H9 (cell line): ENCODE data around the gene VKORC1. TPM values are rescaled to one million over a fixed set of nuclear protein-coding genes. Genes with fewer than 3 reads are reported as not detected.

Experiments used
- DNase-seq: peaks from one replicate; pipeline ENCODE4 v3.0.0-alpha.2; 2017
- H2AFZ ChIP-seq: one replicate; pipeline ENCODE4 v1.6.1; 2013; ENCODE audit warnings: mild to moderate bottlenecking, low read length, control low read depth, moderate library complexity
- H2AK5ac ChIP-seq: 2 replicates; pipeline ENCODE4 v1.6.1; 2013; ENCODE audit warnings: low read length, control low read depth, mixed read lengths; ENCODE audit not compliant: insufficient read length
- H2BK120ac ChIP-seq: one replicate; pipeline ENCODE4 v1.6.1; 2013; ENCODE audit warnings: low read depth, mild to moderate bottlenecking, low read length, control low read depth, inconsistent platforms; ENCODE audit not compliant: poor library complexity, severe bottlenecking
- H2BK12ac ChIP-seq: 2 replicates; pipeline ENCODE4 v1.6.1; 2013; ENCODE audit warnings: low read length, control low read depth, mixed read lengths, low read depth; ENCODE audit not compliant: insufficient read length
- H2BK15ac ChIP-seq: 2 replicates; pipeline ENCODE4 v1.6.1; 2013; ENCODE audit warnings: low read depth, low read length, control low read depth
- H2BK20ac ChIP-seq: one replicate; pipeline ENCODE4 v1.6.1; 2013; ENCODE audit warnings: low read depth, mild to moderate bottlenecking, low read length, control low read depth, inconsistent platforms; ENCODE audit not compliant: poor library complexity, severe bottlenecking
- H2BK5ac ChIP-seq: 2 replicates; pipeline ENCODE4 v1.6.1; 2013; ENCODE audit warnings: low read length, control low read depth, mixed read lengths; ENCODE audit not compliant: insufficient read length
- H3K14ac ChIP-seq: 2 replicates; pipeline ENCODE4 v1.6.1; 2013; ENCODE audit warnings: low read length, control low read depth; ENCODE audit not compliant: insufficient read depth
- H3K18ac ChIP-seq: 2 replicates; pipeline ENCODE4 v1.6.1; 2013; ENCODE audit warnings: low read depth, mild to moderate bottlenecking, mixed read lengths, low read length, control low read depth; ENCODE audit not compliant: insufficient read length
- H3K23ac ChIP-seq: 2 replicates; pipeline ENCODE4 v1.6.1; 2013; ENCODE audit warnings: low read length, control low read depth, mixed read lengths, low read depth; ENCODE audit not compliant: insufficient read length
- H3K23me2 ChIP-seq: 2 replicates; pipeline ENCODE4 v1.6.1; 2013; ENCODE audit warnings: low read depth, mild to moderate bottlenecking, mixed read lengths, low read length, control low read depth; ENCODE audit not compliant: insufficient read length, poor library complexity, severe bottlenecking
- H3K27ac ChIP-seq: 2 replicates; pipeline ENCODE4 v1.5.1; 2013; ENCODE audit warnings: low read length, control low read depth, mixed read lengths, low read depth; ENCODE audit not compliant: insufficient read length
- H3K27me3 ChIP-seq: 2 replicates; pipeline ENCODE4 v1.6.1; 2013; ENCODE audit warnings: low read length, control low read depth, inconsistent platforms; ENCODE audit not compliant: insufficient read depth
- H3K4ac ChIP-seq: 2 replicates; pipeline ENCODE4 v1.6.1; 2013; ENCODE audit warnings: low read depth, mild to moderate bottlenecking, control low read depth, inconsistent platforms, low read length, moderate library complexity
- H3K4me1 ChIP-seq: 2 replicates; pipeline ENCODE4 v1.6.1; 2013; ENCODE audit warnings: low read length, control low read depth, inconsistent platforms; ENCODE audit not compliant: insufficient read depth
- H3K4me2 ChIP-seq: 2 replicates; pipeline ENCODE4 v1.6.1; 2013; ENCODE audit warnings: low read length, control low read depth, mixed read lengths; ENCODE audit not compliant: insufficient read length, insufficient read depth
- H3K56ac ChIP-seq: 2 replicates; pipeline ENCODE4 v1.6.1; 2013; ENCODE audit warnings: low read depth, mild to moderate bottlenecking, mixed read lengths, low read length, control low read depth; ENCODE audit not compliant: insufficient read length
- H3K79me1 ChIP-seq: 2 replicates; pipeline ENCODE4 v1.6.1; 2013; ENCODE audit warnings: low read depth, mild to moderate bottlenecking, moderate library complexity, low read length, control low read depth, inconsistent platforms; ENCODE audit not compliant: insufficient read depth, poor library complexity, severe bottlenecking
- H3K79me2 ChIP-seq: 2 replicates; pipeline ENCODE4 v1.6.1; 2013; ENCODE audit warnings: low read length, control low read depth, inconsistent platforms; ENCODE audit not compliant: insufficient read depth
- H3K9ac ChIP-seq: 2 replicates; pipeline ENCODE4 v1.6.1; 2013; ENCODE audit warnings: low read length, control low read depth, mixed read lengths; ENCODE audit not compliant: insufficient read length; ENCODE audit errors: extremely low read depth
- H3K9me3 ChIP-seq: one replicate; pipeline ENCODE4 v1.6.1; 2013; ENCODE audit warnings: low read depth, low read length, inconsistent platforms; ENCODE audit not compliant: control insufficient read depth
- H3T11ph ChIP-seq: one replicate; pipeline ENCODE4 v1.6.1; 2013; ENCODE audit warnings: mild to moderate bottlenecking, low read length, control low read depth, inconsistent platforms
- H4K20me1 ChIP-seq: one replicate; pipeline ENCODE4 v1.6.1; 2013; ENCODE audit not compliant: control insufficient read depth, insufficient read length, insufficient read depth
- H4K5ac ChIP-seq: 2 replicates; pipeline ENCODE4 v1.6.1; 2013; ENCODE audit warnings: low read depth, mild to moderate bottlenecking, mixed read lengths, low read length, control low read depth; ENCODE audit not compliant: insufficient read length
- H4K8ac ChIP-seq: replicated peaks from 2 replicates; pipeline ENCODE4 v1.6.1; 2013; ENCODE audit warnings: low read length, control low read depth, mixed read lengths, low read depth; ENCODE audit not compliant: insufficient read length
- H4K91ac ChIP-seq: 2 replicates; pipeline ENCODE4 v1.6.1; 2013; ENCODE audit warnings: low read depth, mild to moderate bottlenecking, moderate library complexity, mixed read lengths, low read length, control low read depth; ENCODE audit not compliant: insufficient read length
- H3K27ac Mint-ChIP-seq, 3 experiments: 2 replicates in 2 of 3; 3 replicates in 1 of 3; pipeline ENCODE4 v1.8.0; 2020 to 2021; ENCODE audit warnings: mixed read lengths in 3 of 3, mild to moderate bottlenecking in 1 of 3, moderate library complexity in 1 of 3
- H3K27me3 Mint-ChIP-seq: 2 replicates; pipeline ENCODE4 v1.8.0; 2021; ENCODE audit warnings: low read depth, mild to moderate bottlenecking, moderate library complexity, mixed read lengths
- H3K36me3 Mint-ChIP-seq, 3 experiments: 2 replicates in 2 of 3; 3 replicates in 1 of 3; pipeline ENCODE4 v1.8.0; 2020 to 2021; ENCODE audit warnings: low read depth in 3 of 3, mixed read lengths in 3 of 3; ENCODE audit not compliant: insufficient read depth in 1 of 3
- H3K4me1 Mint-ChIP-seq, 2 experiments: 2 replicates each; pipeline ENCODE4 v1.8.0; 2020; ENCODE audit warnings: mixed read lengths in 2 of 2
- H3K4me3 Mint-ChIP-seq, 2 experiments: 2 replicates in 1 of 2; 3 replicates in 1 of 2; pipeline ENCODE4 v1.8.0; 2020 to 2021; ENCODE audit warnings: mild to moderate bottlenecking in 2 of 2, mixed read lengths in 2 of 2, moderate library complexity in 1 of 2
- H3K9me3 Mint-ChIP-seq, 2 experiments: 2 replicates in 1 of 2; 3 replicates in 1 of 2; pipeline ENCODE4 v1.8.0; 2020; ENCODE audit warnings: mild to moderate bottlenecking in 2 of 2, mixed read lengths in 2 of 2, moderate library complexity in 1 of 2
- WGBS: extraction: QIAGEN DNeasy Blood & Tissue Kit; methylation state at CpG from one replicate; pipeline ENCODE4 v1.1.7; 2013; ENCODE audit warnings: missing lambda C conversion rate, low lambda C conversion rate, mixed read lengths; ENCODE audit not compliant: insufficient read length; ENCODE audit errors: extremely low coverage; 5-methylcytosine and 5-hydroxymethylcytosine counted together
- total RNA-seq: library from RNA; stranded (reverse); gene quantifications from 2 replicates; pipeline ENCODE4 v1.2.1, GENCODE V29; 2021
- TF ChIP-seq, protein P1 (sequence below): fragments of 200-600 bp; sonication (generic); conservative IDR thresholded peaks from 3 replicates; pipeline ENCODE4 v1.8.0; 2021; ENCODE audit warnings: antibody characterized with exemption, mild to moderate bottlenecking

The VKORC1 gene
- total RNA-seq, 1 experiment from 2014 or later, result 93.9 TPM

DNA sequence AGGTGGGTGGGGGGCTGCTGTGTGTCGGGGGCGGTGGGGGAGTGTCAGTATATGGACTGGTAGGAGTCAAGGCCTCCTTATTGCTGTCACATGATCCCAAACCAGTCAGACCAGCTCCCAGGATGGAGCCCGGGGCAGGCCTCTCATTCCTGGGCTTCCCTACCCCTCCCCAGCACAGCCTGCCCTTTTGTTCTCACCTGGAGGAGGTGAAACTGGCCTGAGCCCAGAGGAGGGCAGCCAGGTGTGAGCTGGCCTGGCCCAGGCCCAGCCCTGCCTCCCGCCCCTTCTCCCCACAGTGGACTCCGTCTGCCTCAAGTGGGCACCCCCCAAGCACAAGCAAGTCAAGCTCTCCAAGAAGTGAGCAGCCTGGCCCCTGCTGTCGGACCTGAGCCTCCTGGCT lies 36.3 kb upstream of the VKORC1 start:
- Histone ChIP-seq H2BK15ac (no peak overlapping the region), H2AK5ac (no peak overlapping the region)
- peak overlapping the region in 1 of 2 experiments; percentile 54; a peak in 2 of 5 replicates for H3K4me3 Mint-ChIP-seq

More for the DNA sequence above, 36.3 kb upstream of the VKORC1 start:
- peaks cover 5% of the 10 kb centered on the region for H3K79me1 ChIP-seq
- H3K23me2 ChIP-seq, result peaks cover 5% of the 10 kb centered on the region
- H2BK5ac ChIP-seq, result no peak overlapping the region
- TF ChIP-seq, protein P1, sequence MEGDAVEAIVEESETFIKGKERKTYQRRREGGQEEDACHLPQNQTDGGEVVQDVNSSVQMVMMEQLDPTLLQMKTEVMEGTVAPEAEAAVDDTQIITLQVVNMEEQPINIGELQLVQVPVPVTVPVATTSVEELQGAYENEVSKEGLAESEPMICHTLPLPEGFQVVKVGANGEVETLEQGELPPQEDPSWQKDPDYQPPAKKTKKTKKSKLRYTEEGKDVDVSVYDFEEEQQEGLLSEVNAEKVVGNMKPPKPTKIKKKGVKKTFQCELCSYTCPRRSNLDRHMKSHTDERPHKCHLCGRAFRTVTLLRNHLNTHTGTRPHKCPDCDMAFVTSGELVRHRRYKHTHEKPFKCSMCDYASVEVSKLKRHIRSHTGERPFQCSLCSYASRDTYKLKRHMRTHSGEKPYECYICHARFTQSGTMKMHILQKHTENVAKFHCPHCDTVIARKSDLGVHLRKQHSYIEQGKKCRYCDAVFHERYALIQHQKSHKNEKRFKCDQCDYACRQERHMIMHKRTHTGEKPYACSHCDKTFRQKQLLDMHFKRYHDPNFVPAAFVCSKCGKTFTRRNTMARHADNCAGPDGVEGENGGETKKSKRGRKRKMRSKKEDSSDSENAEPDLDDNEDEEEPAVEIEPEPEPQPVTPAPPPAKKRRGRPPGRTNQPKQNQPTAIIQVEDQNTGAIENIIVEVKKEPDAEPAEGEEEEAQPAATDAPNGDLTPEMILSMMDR, result no peak
- H3K4ac ChIP-seq, result no peak overlapping the region
- H3K23ac ChIP-seq, result no peak overlapping the region
- no peak overlapping the region for H2BK120ac ChIP-seq
- no peak overlapping the region for H2BK12ac ChIP-seq
- Mint-ChIP-seq H3K27ac (peak overlapping the region; percentile 82 to 97 (median 84); a peak in 6 of 7 replicates), H3K36me3 (peaks cover 29 to 50% (median 45%) of the 10 kb centered on the region in 3 experiments), H3K27me3 (no peaks in the 10 kb centered on the region), H3K4me1 (peaks cover 43 to 45% of the 10 kb centered on the region in 2 experiments), H3K9me3 (no peaks in the 10 kb centered on the region; a peak in 1 of 5 replicates)
- no peak overlapping the region for H4K91ac ChIP-seq
- no peak overlapping the region for H3T11ph ChIP-seq
- H3K9ac ChIP-seq, result no peak overlapping the region
- H2BK20ac ChIP-seq, result no peak overlapping the region
- H2AFZ ChIP-seq, result no peak overlapping the region
- H3K79me2 ChIP-seq, result peaks cover 4% of the 10 kb centered on the region; the same call in 1 of the 2 replicates
- H3K4me2 ChIP-seq, result no peak overlapping the region
- DNase-seq, result peak; percentile 93
- no peaks in the 10 kb centered on the region for H3K9me3 ChIP-seq
- H3K27me3 ChIP-seq, result no peaks in the 10 kb centered on the region
- H4K20me1 ChIP-seq, result no peaks in the 10 kb centered on the region
- no peak overlapping the region for H3K18ac ChIP-seq
- H4K5ac ChIP-seq, result no peak overlapping the region
- H3K56ac ChIP-seq, result no peak overlapping the region
- no peak overlapping the region for H3K14ac ChIP-seq
- WGBS, result no CpG with 5 or more reads among the region's 6 CpGs
- peak overlapping the region; percentile 3 for H3K27ac ChIP-seq
- H3K4me1 ChIP-seq, result peaks cover 17% of the 10 kb centered on the region; the same call in 1 of the 2 replicates
- no peak overlapping the region for H4K8ac ChIP-seq
